ENCODE data around the gene EIF4E2.

Gene EIF4E2

GRCh38 chr2:232550354-232551249, at the start of gene EIF4E2, which contains the start of gene TIGD1:
Gene EIF4E2 (plus strand): TSS chr2:232550689. CDS start chr2:232550725, 36 bp downstream.
Gene TIGD1 (minus strand): TSS chr2:232550557. CDS start chr2:232549882, 675 bp downstream.
- DNase-seq: peak; percentile 83

- DNase-seq: no peak
Measured at GRCh38 chr2:232501331-232501771, 49.1 kb upstream of the EIF4E2 start.

- no peak for DNase-seq
Measured at GRCh38 chr2:232501794-232502390, 48.6 kb upstream of the EIF4E2 start.

GRCh38 chr2:232502511-232502910, 48.0 kb upstream of the EIF4E2 start:
- DNase-seq: no peak

- no peak for DNase-seq
Measured at GRCh38 chr2:232502911-232503808, 47.3 kb upstream of the EIF4E2 start.

GRCh38 chr2:232503809-232504323, 46.6 kb upstream of the EIF4E2 start:
- no peak for DNase-seq

GRCh38 chr2:232504438-232504837, 46.1 kb upstream of the EIF4E2 start:
- no peak for DNase-seq

GRCh38 chr2:232505856-232506255, 44.6 kb upstream of the EIF4E2 start:
- DNase-seq: no peak

- DNase-seq: no peak
Measured at GRCh38 chr2:232506709-232507108, 43.8 kb upstream of the EIF4E2 start.

GRCh38 chr2:232508251-232508650, 42.2 kb upstream of the EIF4E2 start:
- no peak for DNase-seq

- DNase-seq: no peak
Measured at GRCh38 chr2:232511336-232511890, 39.1 kb upstream of the EIF4E2 start.

- DNase-seq: no peak
Measured at GRCh38 chr2:232512602-232513001, 37.9 kb upstream of the EIF4E2 start.

- no peak for DNase-seq
Measured at GRCh38 chr2:232513353-232513752, 37.1 kb upstream of the EIF4E2 start.

GRCh38 chr2:232515639-232516038, 34.9 kb upstream of the EIF4E2 start:
- DNase-seq: no peak

- DNase-seq: no peak
Measured at GRCh38 chr2:232516551-232516950, 33.9 kb upstream of the EIF4E2 start.

GRCh38 chr2:232518844-232519243, 31.6 kb upstream of the EIF4E2 start:
- DNase-seq: no peak

- no peak for DNase-seq
Measured at GRCh38 chr2:232519581-232520438, 30.7 kb upstream of the EIF4E2 start, which contains the start of gene PRSS56. Gene PRSS56 (plus strand): TSS chr2:232520388. CDS start chr2:232520599, 211 bp downstream.

- DNase-seq: no peak
Measured at GRCh38 chr2:232520489-232520888, 30.0 kb upstream of the EIF4E2 start.

GRCh38 chr2:232521098-232521497, 29.4 kb upstream of the EIF4E2 start:
- DNase-seq: no peak

- no peak for DNase-seq
Measured at GRCh38 chr2:232521959-232522622, 28.4 kb upstream of the EIF4E2 start.
